Dendritic cell treated with granulocyte-macrophage colony-stimulating factor and Interleukin-4, amounts not matched to agents 40 ng/mL and 50 ng/mL, for 4 days (primary cell): ENCODE measurements around the gene GIMD1.

Experiments
- H3K27ac Mint-ChIP-seq: one replicate; pipeline ENCODE4 v1.8.0; 2022; ENCODE audit warnings: mild to moderate bottlenecking, mixed read lengths
- H3K27me3 Mint-ChIP-seq: one replicate; pipeline ENCODE4 v1.8.0; 2022; ENCODE audit warnings: mild to moderate bottlenecking, mixed read lengths
- H3K36me3 Mint-ChIP-seq: one replicate; pipeline ENCODE4 v1.8.0; 2022; ENCODE audit warnings: low read depth, mixed read lengths
- H3K4me1 Mint-ChIP-seq: one replicate; pipeline ENCODE4 v1.8.0; 2022; ENCODE audit warnings: low read depth, mixed read lengths
- H3K4me3 Mint-ChIP-seq: one replicate; pipeline ENCODE4 v1.8.0; 2022; ENCODE audit warnings: mild to moderate bottlenecking, moderate library complexity, mixed read lengths
- H3K9me3 Mint-ChIP-seq: one replicate; pipeline ENCODE4 v1.8.0; 2022; ENCODE audit warnings: mixed read lengths
- intact Hi-C: fragments of 100-400 bp; cut with micrococcal nuclease; formaldehyde crosslinking; loops from one replicate; pipeline ENCODE4 v1.15.0; 2022

The GIMD1 gene

GRCh38 chr4:106367072-106367471, 1.5 kb downstream of the GIMD1 start:
- peaks cover 3% of the 10 kb centered on the region for H3K27me3 Mint-ChIP-seq
- H3K36me3 Mint-ChIP-seq = no peaks in the 10 kb centered on the region
- intact Hi-C loops = no loop called here
- peaks cover 14% of the 10 kb centered on the region for H3K4me1 Mint-ChIP-seq
- H3K9me3 Mint-ChIP-seq = no peaks in the 10 kb centered on the region
- H3K27ac Mint-ChIP-seq = no peak overlapping the region
- no peak overlapping the region for H3K4me3 Mint-ChIP-seq

- H3K27ac Mint-ChIP-seq = no peak overlapping the region
- H3K4me3 Mint-ChIP-seq = no peak overlapping the region
- H3K4me1 Mint-ChIP-seq = peaks cover 14% of the 10 kb centered on the region
- H3K36me3 Mint-ChIP-seq = no peaks in the 10 kb centered on the region
- no peaks in the 10 kb centered on the region for H3K9me3 Mint-ChIP-seq
- peaks cover 3% of the 10 kb centered on the region for H3K27me3 Mint-ChIP-seq
- intact Hi-C loops = no loop called here
Measured at GRCh38 chr4:106366026-106366425, 2.6 kb downstream of the GIMD1 start.

- intact Hi-C loops = no loop called here
- peaks cover 14% of the 10 kb centered on the region for H3K4me1 Mint-ChIP-seq
- no peaks in the 10 kb centered on the region for H3K36me3 Mint-ChIP-seq
- H3K9me3 Mint-ChIP-seq = no peaks in the 10 kb centered on the region
- no peak overlapping the region for H3K27ac Mint-ChIP-seq
- H3K4me3 Mint-ChIP-seq = no peak overlapping the region
- peaks cover 3% of the 10 kb centered on the region for H3K27me3 Mint-ChIP-seq
Measured at GRCh38 chr4:106365613-106366012, 3.0 kb downstream of the GIMD1 start.

- no peak overlapping the region for H3K4me3 Mint-ChIP-seq
- H3K27ac Mint-ChIP-seq = no peak overlapping the region
- intact Hi-C loops = no loop called here
- H3K4me1 Mint-ChIP-seq = peaks cover 9% of the 10 kb centered on the region
- H3K27me3 Mint-ChIP-seq = no peaks in the 10 kb centered on the region
- H3K9me3 Mint-ChIP-seq = no peaks in the 10 kb centered on the region
- no peaks in the 10 kb centered on the region for H3K36me3 Mint-ChIP-seq
Measured at GRCh38 chr4:106364282-106364681, 4.3 kb downstream of the GIMD1 start.

- Mint-ChIP-seq H3K27me3 (no peaks in the 10 kb centered on the region), H3K27ac (no peak overlapping the region), H3K4me1 (peaks cover 13% of the 10 kb centered on the region), H3K4me3 (no peak overlapping the region), H3K9me3 (no peaks in the 10 kb centered on the region), H3K36me3 (no peaks in the 10 kb centered on the region)
- intact Hi-C loops = no loop called here
Measured at GRCh38 chr4:106362086-106362825, 6.3 kb downstream of the GIMD1 start.

- H3K4me1 Mint-ChIP-seq = peaks cover 7% of the 10 kb centered on the region
- no peaks in the 10 kb centered on the region for H3K36me3 Mint-ChIP-seq
- H3K27me3 Mint-ChIP-seq = no peaks in the 10 kb centered on the region
Measured at GRCh38 chr4:106358899-106359298, 9.7 kb downstream of the GIMD1 start.

GRCh38 chr4:106355193-106355592, 13.4 kb downstream of the GIMD1 start:
- no peak overlapping the region for H3K4me3 Mint-ChIP-seq
- intact Hi-C loops = no loop called here
- peaks cover 20% of the 10 kb centered on the region for H3K4me1 Mint-ChIP-seq
- H3K9me3 Mint-ChIP-seq = no peaks in the 10 kb centered on the region
- H3K27me3 Mint-ChIP-seq = no peaks in the 10 kb centered on the region
- no peak overlapping the region for H3K27ac Mint-ChIP-seq
- peaks cover 20% of the 10 kb centered on the region for H3K36me3 Mint-ChIP-seq

More at GRCh38 chr4:106358899-106359298, 9.7 kb downstream of the GIMD1 start:
- H3K4me3 Mint-ChIP-seq = no peak overlapping the region
- no peak overlapping the region for H3K27ac Mint-ChIP-seq
- intact Hi-C loops = no loop called here
- no peaks in the 10 kb centered on the region for H3K9me3 Mint-ChIP-seq

- intact Hi-C loops = no loop called here
- Mint-ChIP-seq H3K9me3 (no peaks in the 10 kb centered on the region), H3K27me3 (no peaks in the 10 kb centered on the region), H3K36me3 (peaks cover 28% of the 10 kb centered on the region), H3K27ac (no peak overlapping the region), H3K4me1 (peaks cover 14% of the 10 kb centered on the region), H3K4me3 (no peak overlapping the region)
Measured at GRCh38 chr4:106353786-106354185, 14.8 kb downstream of the GIMD1 start.

GRCh38 chr4:106351016-106351415, 17.6 kb downstream of the GIMD1 start:
- intact Hi-C loops = no loop called here
- no peak overlapping the region for H3K4me3 Mint-ChIP-seq
- peaks cover 14% of the 10 kb centered on the region for H3K4me1 Mint-ChIP-seq
- H3K27ac Mint-ChIP-seq = no peak overlapping the region
- no peaks in the 10 kb centered on the region for H3K27me3 Mint-ChIP-seq
- no peaks in the 10 kb centered on the region for H3K9me3 Mint-ChIP-seq
- H3K36me3 Mint-ChIP-seq = peaks cover 50% of the 10 kb centered on the region

- no peak overlapping the region for H3K27ac Mint-ChIP-seq
- no peaks in the 10 kb centered on the region for H3K9me3 Mint-ChIP-seq
- no peak overlapping the region for H3K4me3 Mint-ChIP-seq
- peaks cover 13% of the 10 kb centered on the region for H3K4me1 Mint-ChIP-seq
- H3K36me3 Mint-ChIP-seq = peaks cover 64% of the 10 kb centered on the region
- intact Hi-C loops = no loop called here
- H3K27me3 Mint-ChIP-seq = no peaks in the 10 kb centered on the region
Measured at GRCh38 chr4:106347167-106347566, 21.4 kb downstream of the GIMD1 start.

- Mint-ChIP-seq H3K27ac (no peak overlapping the region), H3K36me3 (peaks cover 71% of the 10 kb centered on the region), H3K9me3 (no peaks in the 10 kb centered on the region), H3K4me3 (no peak overlapping the region), H3K27me3 (no peaks in the 10 kb centered on the region), H3K4me1 (peaks cover 21% of the 10 kb centered on the region)
- intact Hi-C loops = no loop called here
Measured at GRCh38 chr4:106344647-106344970, 24.0 kb downstream of the GIMD1 start.

- Mint-ChIP-seq H3K4me3 (no peak overlapping the region), H3K27me3 (no peaks in the 10 kb centered on the region), H3K36me3 (peaks cover 73% of the 10 kb centered on the region), H3K9me3 (no peaks in the 10 kb centered on the region), H3K27ac (no peak overlapping the region), H3K4me1 (peaks cover 21% of the 10 kb centered on the region)
- intact Hi-C loops = no loop called here
Measured at GRCh38 chr4:106343865-106344646, 24.5 kb downstream of the GIMD1 start.

GRCh38 chr4:106340774-106341173, 27.8 kb downstream of the GIMD1 start:
- intact Hi-C loops = no loop called here
- H3K27me3 Mint-ChIP-seq = no peaks in the 10 kb centered on the region
- H3K27ac Mint-ChIP-seq = no peak overlapping the region
- peaks cover 78% of the 10 kb centered on the region for H3K36me3 Mint-ChIP-seq
- peaks cover 13% of the 10 kb centered on the region for H3K9me3 Mint-ChIP-seq
- no peak overlapping the region for H3K4me3 Mint-ChIP-seq
- peaks cover 21% of the 10 kb centered on the region for H3K4me1 Mint-ChIP-seq

- intact Hi-C loops = no loop called here
- H3K4me3 Mint-ChIP-seq = no peak overlapping the region
- peaks cover 84% of the 10 kb centered on the region for H3K36me3 Mint-ChIP-seq
- peaks cover 13% of the 10 kb centered on the region for H3K9me3 Mint-ChIP-seq
- peaks cover 18% of the 10 kb centered on the region for H3K4me1 Mint-ChIP-seq
- no peaks in the 10 kb centered on the region for H3K27me3 Mint-ChIP-seq
- H3K27ac Mint-ChIP-seq = no peak overlapping the region
Measured at GRCh38 chr4:106339431-106339830, 29.1 kb downstream of the GIMD1 start.
